COLO829 (cell line): ENCODE results near the gene ANKRD34A.

Source experiments
- DNase-seq: peaks from one replicate; pipeline ENCODE4 v3.0.0; 2012; ENCODE audit warnings: low spot score

The ANKRD34A gene

GRCh38 chr1:145990249-145990855 lies 26.0 kb upstream of the ANKRD34A start:
- no peak for DNase-seq

GRCh38 chr1:145988773-145989172 lies 24.4 kb upstream of the ANKRD34A start:
- no peak for DNase-seq

- no peak for DNase-seq
Observed at GRCh38 chr1:145987926-145988325, 23.6 kb upstream of the ANKRD34A start.

- DNase-seq: no peak
Observed at GRCh38 chr1:145986551-145986950, 22.2 kb upstream of the ANKRD34A start.

GRCh38 chr1:145985502-145986439 lies 21.4 kb upstream of the ANKRD34A start:
- DNase-seq: no peak

GRCh38 chr1:145985129-145985501 lies 20.7 kb upstream of the ANKRD34A start:
- no peak for DNase-seq

GRCh38 chr1:145983960-145984830 lies 19.8 kb upstream of the ANKRD34A start:
- no peak for DNase-seq

GRCh38 chr1:145983206-145983675 lies 18.9 kb upstream of the ANKRD34A start:
- DNase-seq: no peak

GRCh38 chr1:145982010-145982723 lies 17.8 kb upstream of the ANKRD34A start:
- no peak for DNase-seq

- DNase-seq: no peak
Observed at GRCh38 chr1:145980457-145980994, 16.2 kb upstream of the ANKRD34A start.

GRCh38 chr1:145979746-145980456 lies 15.5 kb upstream of the ANKRD34A start:
- no peak for DNase-seq

GRCh38 chr1:145978854-145979745 lies 14.7 kb upstream of the ANKRD34A start:
- peak; percentile 98 for DNase-seq

- no peak for DNase-seq
Observed at GRCh38 chr1:145978471-145978853, 14.1 kb upstream of the ANKRD34A start.

- peak; percentile 89 for DNase-seq
Observed at GRCh38 chr1:145977486-145978470, 13.4 kb upstream of the ANKRD34A start.

- DNase-seq: no peak
Observed at GRCh38 chr1:145977016-145977415, 12.6 kb upstream of the ANKRD34A start.

GRCh38 chr1:145975216-145975615 lies 10.8 kb upstream of the ANKRD34A start:
- no peak for DNase-seq

- no peak for DNase-seq
Observed at GRCh38 chr1:145974721-145975120, 10.3 kb upstream of the ANKRD34A start.

GRCh38 chr1:145972580-145972979 lies 8.2 kb upstream of the ANKRD34A start:
- no peak for DNase-seq
